Neural cell (in vitro differentiated cells): ENCODE results near the gene PARVG. TPM values are rescaled to one million over a fixed set of nuclear protein-coding genes. Genes with fewer than 3 reads are reported as not detected.

Source experiments
- H2AFZ ChIP-seq: fragments of 200-600, 300-800 bp; sonication (generic), shearing (Covaris generic); 2 replicates; pipeline ENCODE4 v1.6.0; 2014; ENCODE audit warnings: low read depth, mild to moderate bottlenecking, antibody characterized with exemption, low read length, moderate library complexity
- H3F3A ChIP-seq: fragments of 200-600 bp; shearing (Covaris generic); 2 replicates; pipeline ENCODE4 v1.6.1; 2016; ENCODE audit warnings: mild to moderate bottlenecking, moderate library complexity, mixed read lengths, antibody characterized with exemption, low read length; ENCODE audit not compliant: insufficient read depth, poor library complexity, severe bottlenecking
- H3K27ac ChIP-seq: fragments of 200-600, 300-800 bp; sonication (generic), shearing (Covaris generic); 2 replicates; pipeline ENCODE4 v1.5.1; 2014; ENCODE audit warnings: mild to moderate bottlenecking, low read length, moderate library complexity
- H3K27me3 ChIP-seq: fragments of 300-800, 200-600 bp; sonication (generic), shearing (Covaris generic); 2 replicates; pipeline ENCODE4 v1.6.0; 2014; ENCODE audit warnings: mild to moderate bottlenecking, low read depth, low read length, moderate library complexity; ENCODE audit not compliant: insufficient read depth
- H3K36me3 ChIP-seq: fragments of 300-800, 200-600 bp; sonication (generic), shearing (Covaris generic); 2 replicates; pipeline ENCODE4 v1.5.1; 2014; ENCODE audit warnings: mild to moderate bottlenecking, antibody characterized with exemption, low read length, moderate library complexity; ENCODE audit not compliant: insufficient read depth
- H3K4me2 ChIP-seq: fragments of 300-800, 200-600 bp; sonication (generic), shearing (Covaris generic); 2 replicates; pipeline ENCODE4 v1.6.0; 2014; ENCODE audit warnings: mild to moderate bottlenecking, low read length
- H3K4me3 ChIP-seq: fragments of 300-800, 200-600 bp; sonication (generic), shearing (Covaris generic); 2 replicates; pipeline ENCODE4 v1.5.1; 2014; ENCODE audit warnings: mild to moderate bottlenecking, low read length, moderate library complexity
- H3K79me2 ChIP-seq: fragments of 200-600 bp; shearing (Covaris generic); replicated peaks from 2 replicates; pipeline ENCODE4 v1.6.0; 2014; ENCODE audit warnings: mild to moderate bottlenecking, low read length, moderate library complexity; ENCODE audit not compliant: insufficient read depth
- H3K9ac ChIP-seq: fragments of 300-800, 200-600 bp; sonication (generic), shearing (Covaris generic); 2 replicates; pipeline ENCODE4 v1.6.1; 2016; ENCODE audit warnings: mild to moderate bottlenecking, low read length, mixed read lengths
- H3K9me2 ChIP-seq: fragments of 200-600 bp; shearing (Covaris generic); 2 replicates; pipeline ENCODE4 v1.6.1; 2016; ENCODE audit warnings: mild to moderate bottlenecking, low read length, mixed read lengths; ENCODE audit not compliant: insufficient read depth
- H3K9me3 ChIP-seq: fragments of 200-600, 300-800 bp; sonication (generic), shearing (Covaris generic); 2 replicates; pipeline ENCODE4 v1.6.1; 2016; ENCODE audit warnings: mild to moderate bottlenecking, mixed run types, low read length, moderate library complexity, mixed read lengths
- H4K20me1 ChIP-seq: fragments of 200-600 bp; shearing (Covaris generic); 2 replicates; pipeline ENCODE4 v1.6.1; 2016; ENCODE audit warnings: mild to moderate bottlenecking, mixed run types; ENCODE audit not compliant: insufficient read depth
- EP300 ChIP-seq: fragments of 450-650 bp; conservative IDR thresholded peaks from 2 replicates; pipeline ENCODE4 v1.6.1; 2014; ENCODE audit warnings: antibody characterized with exemption, mild to moderate bottlenecking, moderate library complexity; ENCODE audit not compliant: poor library complexity, severe bottlenecking
- EZH2 ChIP-seq: fragments of 200-600, 300-800 bp; shearing (Covaris generic), sonication (generic); IDR thresholded peaks from 2 replicates; pipeline ENCODE4 v1.6.1; 2014; ENCODE audit warnings: antibody characterized with exemption, low read length, borderline replicate concordance, mild to moderate bottlenecking; ENCODE audit not compliant: insufficient read depth, poor library complexity, severe bottlenecking
- MXI1 ChIP-seq: fragments of 450-650 bp; conservative IDR thresholded peaks from 2 replicates; pipeline ENCODE4 v1.6.1; 2014; ENCODE audit warnings: antibody characterized with exemption, mild to moderate bottlenecking; ENCODE audit not compliant: poor library complexity, severe bottlenecking
- POLR2AphosphoS5 ChIP-seq: IDR thresholded peaks from 2 replicates; pipeline ENCODE4 v1.6.1; 2012
- RAD21 ChIP-seq: fragments of 450-650 bp; conservative IDR thresholded peaks from 2 replicates; pipeline ENCODE4 v1.6.1; 2014; ENCODE audit warnings: antibody characterized with exemption, mild to moderate bottlenecking, moderate library complexity
- SMC3 ChIP-seq: fragments of 450-650 bp; conservative IDR thresholded peaks from 2 replicates; pipeline ENCODE4 v1.6.1; 2014; ENCODE audit warnings: antibody characterized with exemption, mild to moderate bottlenecking, moderate library complexity; ENCODE audit not compliant: poor library complexity
- TAF1 ChIP-seq: IDR thresholded peaks from 2 replicates; pipeline ENCODE4 v1.6.1; 2012; ENCODE audit warnings: low read depth
- polyA plus RNA-seq: library from polyadenylated mRNA; depleted of rRNA; stranded (reverse); fragments of >200 nt; gene quantifications from 2 replicates; pipeline ENCODE4 v1.2.3, GENCODE V29; 2014
- TF ChIP-seq, protein P1 (sequence below): IDR thresholded peaks from 2 replicates; pipeline ENCODE4 v1.6.1; 2012; ENCODE audit warnings: borderline replicate concordance
- TF ChIP-seq, protein P2 (sequence below): fragments of 450-650 bp; IDR thresholded peaks from 2 replicates; pipeline ENCODE4 v1.5.1; 2014; ENCODE audit warnings: antibody characterized with exemption, mild to moderate bottlenecking, moderate library complexity; ENCODE audit not compliant: poor library complexity, severe bottlenecking

PARVG gene
- polyA plus RNA-seq, 1 donor from 2014 or later: not detected

DNA sequence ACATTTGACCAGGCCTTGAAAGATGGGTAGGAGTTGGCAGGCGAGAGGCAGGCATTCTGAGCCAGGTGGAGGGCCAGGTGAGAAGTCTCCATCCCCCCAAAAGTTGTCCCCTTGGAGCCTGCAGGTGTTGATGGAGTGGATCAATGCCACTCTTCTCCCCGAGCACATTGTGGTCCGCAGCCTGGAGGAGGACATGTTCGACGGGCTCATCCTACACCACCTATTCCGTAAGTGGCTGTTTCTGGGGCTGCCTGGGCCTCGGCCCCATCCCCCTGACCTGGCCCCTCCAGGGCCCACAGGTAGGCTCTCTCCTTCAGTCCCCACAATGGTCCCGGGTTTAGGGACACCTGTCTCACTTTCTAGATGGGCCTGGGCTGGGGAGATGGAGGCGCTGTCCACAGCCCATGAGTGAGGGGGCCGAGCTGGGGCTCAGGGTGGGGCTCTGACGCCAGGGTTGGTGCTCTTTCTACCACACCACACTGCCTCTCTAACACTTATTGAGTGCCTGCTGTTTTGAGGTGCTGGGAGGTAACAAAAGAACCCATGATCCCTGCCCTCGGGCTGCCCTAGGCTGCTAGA lies 7.0 kb downstream of the PARVG start:
- no peak overlapping the region for H3K9ac ChIP-seq
- TF ChIP-seq, protein P1, sequence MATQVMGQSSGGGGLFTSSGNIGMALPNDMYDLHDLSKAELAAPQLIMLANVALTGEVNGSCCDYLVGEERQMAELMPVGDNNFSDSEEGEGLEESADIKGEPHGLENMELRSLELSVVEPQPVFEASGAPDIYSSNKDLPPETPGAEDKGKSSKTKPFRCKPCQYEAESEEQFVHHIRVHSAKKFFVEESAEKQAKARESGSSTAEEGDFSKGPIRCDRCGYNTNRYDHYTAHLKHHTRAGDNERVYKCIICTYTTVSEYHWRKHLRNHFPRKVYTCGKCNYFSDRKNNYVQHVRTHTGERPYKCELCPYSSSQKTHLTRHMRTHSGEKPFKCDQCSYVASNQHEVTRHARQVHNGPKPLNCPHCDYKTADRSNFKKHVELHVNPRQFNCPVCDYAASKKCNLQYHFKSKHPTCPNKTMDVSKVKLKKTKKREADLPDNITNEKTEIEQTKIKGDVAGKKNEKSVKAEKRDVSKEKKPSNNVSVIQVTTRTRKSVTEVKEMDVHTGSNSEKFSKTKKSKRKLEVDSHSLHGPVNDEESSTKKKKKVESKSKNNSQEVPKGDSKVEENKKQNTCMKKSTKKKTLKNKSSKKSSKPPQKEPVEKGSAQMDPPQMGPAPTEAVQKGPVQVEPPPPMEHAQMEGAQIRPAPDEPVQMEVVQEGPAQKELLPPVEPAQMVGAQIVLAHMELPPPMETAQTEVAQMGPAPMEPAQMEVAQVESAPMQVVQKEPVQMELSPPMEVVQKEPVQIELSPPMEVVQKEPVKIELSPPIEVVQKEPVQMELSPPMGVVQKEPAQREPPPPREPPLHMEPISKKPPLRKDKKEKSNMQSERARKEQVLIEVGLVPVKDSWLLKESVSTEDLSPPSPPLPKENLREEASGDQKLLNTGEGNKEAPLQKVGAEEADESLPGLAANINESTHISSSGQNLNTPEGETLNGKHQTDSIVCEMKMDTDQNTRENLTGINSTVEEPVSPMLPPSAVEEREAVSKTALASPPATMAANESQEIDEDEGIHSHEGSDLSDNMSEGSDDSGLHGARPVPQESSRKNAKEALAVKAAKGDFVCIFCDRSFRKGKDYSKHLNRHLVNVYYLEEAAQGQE: no peak
- TF ChIP-seq RAD21: no peak
- TF ChIP-seq MXI1: no peak
- TF ChIP-seq SMC3: no peak
- TF ChIP-seq, protein P2, sequence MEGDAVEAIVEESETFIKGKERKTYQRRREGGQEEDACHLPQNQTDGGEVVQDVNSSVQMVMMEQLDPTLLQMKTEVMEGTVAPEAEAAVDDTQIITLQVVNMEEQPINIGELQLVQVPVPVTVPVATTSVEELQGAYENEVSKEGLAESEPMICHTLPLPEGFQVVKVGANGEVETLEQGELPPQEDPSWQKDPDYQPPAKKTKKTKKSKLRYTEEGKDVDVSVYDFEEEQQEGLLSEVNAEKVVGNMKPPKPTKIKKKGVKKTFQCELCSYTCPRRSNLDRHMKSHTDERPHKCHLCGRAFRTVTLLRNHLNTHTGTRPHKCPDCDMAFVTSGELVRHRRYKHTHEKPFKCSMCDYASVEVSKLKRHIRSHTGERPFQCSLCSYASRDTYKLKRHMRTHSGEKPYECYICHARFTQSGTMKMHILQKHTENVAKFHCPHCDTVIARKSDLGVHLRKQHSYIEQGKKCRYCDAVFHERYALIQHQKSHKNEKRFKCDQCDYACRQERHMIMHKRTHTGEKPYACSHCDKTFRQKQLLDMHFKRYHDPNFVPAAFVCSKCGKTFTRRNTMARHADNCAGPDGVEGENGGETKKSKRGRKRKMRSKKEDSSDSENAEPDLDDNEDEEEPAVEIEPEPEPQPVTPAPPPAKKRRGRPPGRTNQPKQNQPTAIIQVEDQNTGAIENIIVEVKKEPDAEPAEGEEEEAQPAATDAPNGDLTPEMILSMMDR: no peak
- TF ChIP-seq TAF1: no peak
- no peak for TF ChIP-seq EZH2
- no peaks in the 10 kb centered on the region for H3K9me2 ChIP-seq
- no peaks in the 10 kb centered on the region for H3F3A ChIP-seq
- H2AFZ ChIP-seq: no peak overlapping the region
- no peaks in the 10 kb centered on the region for H3K9me3 ChIP-seq
- no peaks in the 10 kb centered on the region for H4K20me1 ChIP-seq
- no peaks in the 10 kb centered on the region for H3K27me3 ChIP-seq
- no peaks in the 10 kb centered on the region for H3K79me2 ChIP-seq
- H3K4me3 ChIP-seq: no peak overlapping the region
- no peak overlapping the region for H3K27ac ChIP-seq
- H3K4me2 ChIP-seq: no peak overlapping the region
- H3K36me3 ChIP-seq: no peaks in the 10 kb centered on the region

DNA sequence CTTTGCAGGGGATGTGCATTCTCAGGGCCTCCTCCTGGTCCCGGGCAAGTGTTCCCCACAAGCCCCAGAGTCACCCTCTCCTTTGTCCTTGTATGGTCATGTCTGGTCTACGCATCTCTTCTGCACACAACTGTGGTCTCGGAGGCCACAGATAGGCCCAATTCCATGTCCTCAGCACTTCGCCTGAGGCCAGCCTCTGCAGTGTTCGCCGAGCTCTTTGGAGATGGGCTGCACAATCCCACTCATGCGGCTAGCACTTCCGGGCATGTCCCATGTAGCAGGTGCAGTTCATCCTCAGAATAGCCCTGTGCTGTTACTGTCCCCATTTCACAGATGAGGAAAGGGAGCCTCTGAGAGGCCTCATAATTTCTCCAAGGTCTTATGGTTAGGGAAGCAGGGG lies 7.6 kb downstream of the PARVG start:
- H4K20me1 ChIP-seq: no peaks in the 10 kb centered on the region
- TF ChIP-seq, protein P2: no peak
- TF ChIP-seq POLR2AphosphoS5 (no peak), EZH2 (no peak), EP300 (no peak), RAD21 (no peak), MXI1 (no peak), SMC3 (no peak), TAF1 (no peak)
- TF ChIP-seq, protein P1: no peak
- no peak overlapping the region for H3K9ac ChIP-seq
- H3K27me3 ChIP-seq: no peaks in the 10 kb centered on the region
- H3K27ac ChIP-seq: no peak overlapping the region
- H3K9me2 ChIP-seq: no peaks in the 10 kb centered on the region
- H2AFZ ChIP-seq: no peak overlapping the region
- H3K9me3 ChIP-seq: no peaks in the 10 kb centered on the region
- H3K4me2 ChIP-seq: no peak overlapping the region
- no peaks in the 10 kb centered on the region for H3K36me3 ChIP-seq
- H3K4me3 ChIP-seq: no peak overlapping the region
- H3F3A ChIP-seq: no peaks in the 10 kb centered on the region
- no peaks in the 10 kb centered on the region for H3K79me2 ChIP-seq
